Loucy (cell line): ENCODE data around the gene IFT122.

Source experiments
- EZH2phosphoT487 ChIP-seq: fragments of 200-600 bp; IDR thresholded peaks from 2 replicates; pipeline ENCODE4 v1.6.1; 2018; ENCODE audit warnings: antibody characterized with exemption, mild to moderate bottlenecking, moderate library complexity, borderline replicate concordance
- TF ChIP-seq, protein P1 (sequence below): fragments of 200-600 bp; sonication (generic); conservative IDR thresholded peaks from 2 replicates; pipeline ENCODE4 v1.5.1; 2014; ENCODE audit warnings: mild to moderate bottlenecking, antibody characterized with exemption, low read length

DNA sequence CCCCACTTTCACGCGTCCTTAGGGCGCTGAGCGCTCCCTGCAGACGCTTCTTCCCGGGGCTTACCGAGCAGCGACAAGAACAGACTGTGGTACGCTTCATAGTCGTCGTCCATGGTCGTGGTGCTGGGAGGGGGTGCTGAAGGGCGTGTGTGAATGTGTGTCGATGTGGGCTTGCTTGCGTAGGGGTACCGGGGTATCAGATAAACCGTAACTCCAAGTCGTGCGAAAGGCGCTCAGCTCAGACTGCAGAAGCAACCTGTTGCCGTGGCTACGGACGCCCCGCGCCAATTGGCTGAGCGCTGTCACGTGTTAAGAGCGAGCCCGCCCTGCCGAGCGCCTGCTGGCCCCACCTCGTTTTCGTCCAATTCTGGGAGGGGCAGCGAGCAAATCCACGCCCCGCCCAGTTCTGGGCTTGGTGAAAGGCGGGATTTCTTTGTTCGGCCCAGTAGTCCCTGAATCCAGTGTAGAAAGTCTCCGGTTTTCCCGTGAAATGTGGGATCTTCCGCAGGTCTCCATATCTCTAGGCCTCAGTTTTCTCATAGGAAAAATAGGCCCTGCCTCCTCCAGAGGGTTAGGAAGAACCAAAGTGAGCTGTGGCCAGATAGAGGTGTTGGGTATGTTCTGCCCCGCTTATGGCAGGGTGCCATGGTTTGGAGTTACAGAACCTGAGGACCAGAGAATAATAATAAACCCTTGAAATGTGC, 11.5 kb upstream of the IFT122 start, which contains the start of gene EFCAB12:
- TF ChIP-seq, protein P1, sequence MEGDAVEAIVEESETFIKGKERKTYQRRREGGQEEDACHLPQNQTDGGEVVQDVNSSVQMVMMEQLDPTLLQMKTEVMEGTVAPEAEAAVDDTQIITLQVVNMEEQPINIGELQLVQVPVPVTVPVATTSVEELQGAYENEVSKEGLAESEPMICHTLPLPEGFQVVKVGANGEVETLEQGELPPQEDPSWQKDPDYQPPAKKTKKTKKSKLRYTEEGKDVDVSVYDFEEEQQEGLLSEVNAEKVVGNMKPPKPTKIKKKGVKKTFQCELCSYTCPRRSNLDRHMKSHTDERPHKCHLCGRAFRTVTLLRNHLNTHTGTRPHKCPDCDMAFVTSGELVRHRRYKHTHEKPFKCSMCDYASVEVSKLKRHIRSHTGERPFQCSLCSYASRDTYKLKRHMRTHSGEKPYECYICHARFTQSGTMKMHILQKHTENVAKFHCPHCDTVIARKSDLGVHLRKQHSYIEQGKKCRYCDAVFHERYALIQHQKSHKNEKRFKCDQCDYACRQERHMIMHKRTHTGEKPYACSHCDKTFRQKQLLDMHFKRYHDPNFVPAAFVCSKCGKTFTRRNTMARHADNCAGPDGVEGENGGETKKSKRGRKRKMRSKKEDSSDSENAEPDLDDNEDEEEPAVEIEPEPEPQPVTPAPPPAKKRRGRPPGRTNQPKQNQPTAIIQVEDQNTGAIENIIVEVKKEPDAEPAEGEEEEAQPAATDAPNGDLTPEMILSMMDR: no peak
- TF ChIP-seq EZH2phosphoT487: no peak
